Naive thymus-derived CD8-positive, alpha-beta T cell (primary cell): ENCODE data around the gene SNURF. TPM values are rescaled to one million over a fixed set of nuclear protein-coding genes. Genes with fewer than 3 reads are reported as not detected.
"Not testable (repeated sequence)": the region's sequence is repeated elsewhere in the genome, so short reads cannot be mapped to it uniquely, and the experiment has no call there.

Experiments
- ATAC-seq, 2 donors: fragments of 150-1000 bp; cut with Tn5 transposase in 1 of 2; sonication (Bioruptor Pico), chemical (Tn5 transposase) in 1 of 2; 1 replicate in 1 of 2; 2 replicates in 1 of 2; pipeline ENCODE4 v1.10.0; 2021; ENCODE audit warnings: mild to moderate bottlenecking in 2 of 2, moderate library complexity in 2 of 2
- POLR2A ChIA-PET: fragments of 350-600 bp; sonication (Branson Sonifier 250); formaldehyde crosslinking; loops from one replicate; lab custom pipeline; 2021; ENCODE audit warnings: antibody characterized with exemption; lab: Charles Lee
- DNase-seq, 10 donors: peaks; one replicate each; pipeline versions ENCODE4 v3.0.0 to v3.0.0-alpha.2; 2020 to 2022
- H3K27ac Mint-ChIP-seq, 10 donors: one replicate each; pipeline ENCODE4 v1.8.0; 2020 to 2022; ENCODE audit warnings: mild to moderate bottlenecking in 10 of 10, mixed read lengths in 10 of 10, moderate library complexity in 4 of 10, inconsistent platforms in 1 of 10
- H3K27me3 Mint-ChIP-seq, 5 donors: one replicate each; pipeline ENCODE4 v1.8.0; 2021 to 2022; ENCODE audit warnings: mixed read lengths in 5 of 5
- H3K36me3 Mint-ChIP-seq, 3 donors: one replicate each; pipeline ENCODE4 v1.8.0; 2020 to 2022; ENCODE audit warnings: mixed read lengths in 3 of 3, mild to moderate bottlenecking in 2 of 3, inconsistent platforms in 1 of 3
- H3K4me1 Mint-ChIP-seq, 4 donors: one replicate each; pipeline ENCODE4 v1.8.0; 2021 to 2022; ENCODE audit warnings: mixed read lengths in 4 of 4
- H3K4me3 Mint-ChIP-seq, 10 donors: one replicate each; pipeline ENCODE4 v1.8.0; 2020 to 2022; ENCODE audit warnings: mild to moderate bottlenecking in 10 of 10, mixed read lengths in 10 of 10, moderate library complexity in 6 of 10, inconsistent platforms in 1 of 10
- H3K9me3 Mint-ChIP-seq, 9 donors: one replicate each; pipeline ENCODE4 v1.8.0; 2020 to 2022; ENCODE audit warnings: mixed read lengths in 9 of 9, mild to moderate bottlenecking in 3 of 9, inconsistent platforms in 1 of 9, moderate library complexity in 1 of 9
- polyA plus RNA-seq, 3 donors: library from polyadenylated mRNA; unstranded; fragments of 300-500 nt; fragmentation: Illumina TruSeq; gene quantifications; one replicate each; pipeline ENCODE4 v1.2.3, GENCODE V29; 2021
- total RNA-seq, 8 experiments: library from RNA in 2 of 8; stranded (reverse) in 2 of 8; gene quantifications; one replicate each; pipeline ENCODE4 v1.2.3 and lab custom pipeline; 2021 to 2026

The SNURF gene
- total RNA-seq, result 10 to 100 TPM; 31.0 to 34.4 TPM
- polyA plus RNA-seq, result 10 to 100 TPM; 40.9 to 92.8 (median 48.5) TPM
- total RNA-seq (lab: John Stamatoyannopoulos, UW), result 0.13 to 1.6 (median 0.69) reads per million in 6 experiments

- peak; percentile 36 to 78 (median 58) for DNase-seq
- H3K4me3 Mint-ChIP-seq, result peak within 1 kb of the TSS; percentile 88 to 99 (median 94)
- peak; percentile 31 to 43 for ATAC-seq
- POLR2A ChIA-PET, result no interaction called here
- peaks cover 14 to 22% (median 20%) of the 10 kb centered on the region in 3 donors for H3K36me3 Mint-ChIP-seq
- peaks cover 0 to 56% (median 12%) of the 10 kb centered on the region in 9 donors for H3K9me3 Mint-ChIP-seq
- peaks cover 4 to 21% (median 18%) of the 10 kb centered on the region in 4 donors for H3K4me1 Mint-ChIP-seq
- peaks cover 0 to 2% (median 0%) of the 10 kb centered on the region in 5 donors for H3K27me3 Mint-ChIP-seq
- H3K27ac Mint-ChIP-seq, result peak within 1 kb of the TSS; percentile 93 to 99 (median 97)
Observed at GRCh38 chr15:24954783-24955530, at the start of gene SNURF, which contains the start of gene SNRPN. SNURF (plus strand) TSS chr15:24954987; CDS start chr15:24955049, 62 bp downstream. SNRPN (plus strand) TSS chr15:24954987; CDS start chr15:24974454, 19,467 bp downstream.

GRCh38 chr15:24916305-24917009, 38.3 kb upstream of the SNURF start:
- POLR2A ChIA-PET, result no interaction called here
- H3K27ac Mint-ChIP-seq, result peak overlapping the region in 2 of 10 donors; percentile 11 to 88
- peaks cover 0 to 27% (median 3%) of the 10 kb centered on the region in 3 donors for H3K36me3 Mint-ChIP-seq
- ATAC-seq (peak in 1 of 2 donors; percentile 62), DNase-seq (peak in 6 of 10 donors; percentile 0 to 26 (median 12))
- peaks cover 0 to 2% (median 0%) of the 10 kb centered on the region in 5 donors for H3K27me3 Mint-ChIP-seq
- H3K4me3 Mint-ChIP-seq, result peak overlapping the region in 3 of 10 donors; percentile 6 to 26 (median 24)
- H3K9me3 Mint-ChIP-seq, result peaks cover 17 to 84% (median 45%) of the 10 kb centered on the region in 9 donors
- H3K4me1 Mint-ChIP-seq, result peaks cover 3 to 9% (median 6%) of the 10 kb centered on the region in 4 donors

GRCh38 chr15:24917431-24917830, 37.4 kb upstream of the SNURF start:
- POLR2A ChIA-PET, result no interaction called here
- H3K9me3 Mint-ChIP-seq, result peaks cover 17 to 77% (median 43%) of the 10 kb centered on the region in 9 donors
- no peak overlapping the region for H3K27ac Mint-ChIP-seq
- H3K4me3 Mint-ChIP-seq, result no peak overlapping the region
- DNase-seq, result no peak
- no peak for ATAC-seq
- peaks cover 0 to 25% (median 3%) of the 10 kb centered on the region in 3 donors for H3K36me3 Mint-ChIP-seq
- peaks cover 3 to 9% (median 6%) of the 10 kb centered on the region in 4 donors for H3K4me1 Mint-ChIP-seq
- H3K27me3 Mint-ChIP-seq, result no peaks in the 10 kb centered on the region

GRCh38 chr15:24919446-24919845, 35.3 kb upstream of the SNURF start:
- no peak for DNase-seq
- H3K9me3 Mint-ChIP-seq, result peaks cover 17 to 79% (median 44%) of the 10 kb centered on the region in 9 donors
- no peak for ATAC-seq
- POLR2A ChIA-PET, result interaction anchor here (0.7 kb wide), 1 partner anchor 302 kb away, joined by 3 read pairs; no protein-coding TSS in a partner anchor
- peaks cover 0 to 29% (median 0%) of the 10 kb centered on the region in 3 donors for H3K36me3 Mint-ChIP-seq
- H3K4me3 Mint-ChIP-seq, result no peak overlapping the region
- no peak overlapping the region for H3K27ac Mint-ChIP-seq
- peaks cover 3 to 9% (median 6%) of the 10 kb centered on the region in 4 donors for H3K4me1 Mint-ChIP-seq
- peaks cover 0 to 1% (median 0%) of the 10 kb centered on the region in 5 donors for H3K27me3 Mint-ChIP-seq

- Mint-ChIP-seq H3K36me3 (peaks cover 0 to 31% (median 2%) of the 10 kb centered on the region in 3 donors), H3K9me3 (peaks cover 9 to 76% (median 36%) of the 10 kb centered on the region in 9 donors)
- H3K4me1 Mint-ChIP-seq, DNase-seq, H3K27ac Mint-ChIP-seq, POLR2A ChIA-PET, ATAC-seq, H3K4me3 Mint-ChIP-seq, H3K27me3 Mint-ChIP-seq: not testable (repeated sequence)
Observed at GRCh38 chr15:24922781-24923180, 32.0 kb upstream of the SNURF start.

- peaks cover under 1 to 37% (median 4%) of the 10 kb centered on the region in 3 donors for H3K36me3 Mint-ChIP-seq
- DNase-seq (no peak), ATAC-seq (no peak)
- peaks cover 9 to 86% (median 44%) of the 10 kb centered on the region in 9 donors for H3K9me3 Mint-ChIP-seq
- no peak overlapping the region for H3K4me3 Mint-ChIP-seq
- peaks cover 0 to 8% (median 5%) of the 10 kb centered on the region in 5 donors for H3K27me3 Mint-ChIP-seq
- H3K4me1 Mint-ChIP-seq, result no peaks in the 10 kb centered on the region
- no peak overlapping the region for H3K27ac Mint-ChIP-seq
- POLR2A ChIA-PET, result no interaction called here
Observed at GRCh38 chr15:24924153-24924552, 30.6 kb upstream of the SNURF start.

GRCh38 chr15:24924621-24925020, 30.2 kb upstream of the SNURF start:
- peaks cover 9 to 84% (median 43%) of the 10 kb centered on the region in 9 donors for H3K9me3 Mint-ChIP-seq
- POLR2A ChIA-PET, result no interaction called here
- peaks cover 0 to 8% (median 5%) of the 10 kb centered on the region in 5 donors for H3K27me3 Mint-ChIP-seq
- ATAC-seq (no peak), DNase-seq (no peak)
- H3K4me1 Mint-ChIP-seq, result no peaks in the 10 kb centered on the region
- H3K36me3 Mint-ChIP-seq, result peaks cover 2 to 39% (median 4%) of the 10 kb centered on the region in 3 donors
- no peak overlapping the region for H3K4me3 Mint-ChIP-seq
- no peak overlapping the region for H3K27ac Mint-ChIP-seq

- POLR2A ChIA-PET, H3K4me3 Mint-ChIP-seq, ATAC-seq, H3K27ac Mint-ChIP-seq, DNase-seq, H3K4me1 Mint-ChIP-seq: not testable (repeated sequence)
- Mint-ChIP-seq H3K9me3 (peaks cover 7 to 72% (median 29%) of the 10 kb centered on the region in 9 donors), H3K36me3 (peaks cover 2 to 35% (median 2%) of the 10 kb centered on the region in 3 donors), H3K27me3 (peaks cover 0 to 13% (median 4%) of the 10 kb centered on the region in 5 donors)
Observed at GRCh38 chr15:24931874-24932732, 22.7 kb upstream of the SNURF start.

GRCh38 chr15:24933716-24934115, 21.1 kb upstream of the SNURF start:
- Mint-ChIP-seq H3K4me3 (no peak overlapping the region), H3K36me3 (peaks cover 2 to 36% (median 3%) of the 10 kb centered on the region in 3 donors), H3K4me1 (no peaks in the 10 kb centered on the region), H3K27ac (no peak overlapping the region), H3K27me3 (peaks cover 0 to 5% (median 0%) of the 10 kb centered on the region in 5 donors), H3K9me3 (peaks cover 7 to 73% (median 28%) of the 10 kb centered on the region in 9 donors)
- ATAC-seq (no peak), DNase-seq (no peak)
- POLR2A ChIA-PET, result no interaction called here

- ATAC-seq, H3K4me1 Mint-ChIP-seq, POLR2A ChIA-PET, H3K4me3 Mint-ChIP-seq, DNase-seq, H3K27ac Mint-ChIP-seq, H3K27me3 Mint-ChIP-seq: not testable (repeated sequence)
- Mint-ChIP-seq H3K36me3 (peaks cover 0 to 30% (median 10%) of the 10 kb centered on the region in 3 donors), H3K9me3 (peaks cover 14 to 69% (median 33%) of the 10 kb centered on the region in 9 donors)
Observed at GRCh38 chr15:24938224-24938623, 16.6 kb upstream of the SNURF start.

GRCh38 chr15:24940236-24940635, 14.6 kb upstream of the SNURF start:
- no peak for DNase-seq
- POLR2A ChIA-PET, result no interaction called here
- Mint-ChIP-seq H3K4me3 (no peak overlapping the region), H3K9me3 (peaks cover 9 to 70% (median 30%) of the 10 kb centered on the region in 9 donors), H3K36me3 (peaks cover 0 to 23% (median 10%) of the 10 kb centered on the region in 3 donors), H3K27me3 (no peaks in the 10 kb centered on the region), H3K4me1 (no peaks in the 10 kb centered on the region), H3K27ac (no peak overlapping the region)
- no peak for ATAC-seq
